Fibroblast of the aortic adventitia (primary cell): Measurements from ENCODE around the gene DOCK4. TPM values are rescaled to one million over a fixed set of nuclear protein-coding genes. Genes with fewer than 3 reads are reported as not detected.

Source experiments
- DNase-seq: peaks from one replicate; pipeline ENCODE4 v3.0.0-alpha.2; 2010; ENCODE audit warnings: low read depth
- H3K4me3 ChIP-seq: 2 replicates; pipeline ENCODE4 v1.5.1; 2011; ENCODE audit warnings: low read depth, mild to moderate bottlenecking, control low read depth, low read length, moderate library complexity
- total RNA-seq: library from RNA; depleted of rRNA; stranded (reverse); fragments of >200 nt; gene quantifications from 2 replicates; pipeline ENCODE4 v1.2.3, GENCODE V29; 2012; ENCODE audit warnings: low replicate concordance
- TF ChIP-seq, protein P1 (sequence below): IDR thresholded peaks from 2 replicates; pipeline ENCODE4 v1.5.1; 2011; ENCODE audit warnings: mild to moderate bottlenecking, low read length, control low read depth, inconsistent platforms; ENCODE audit not compliant: insufficient read depth

DOCK4 gene
- total RNA-seq, 1 donor = 25.9 TPM

- DNase-seq = no peak
- TF ChIP-seq, protein P1, sequence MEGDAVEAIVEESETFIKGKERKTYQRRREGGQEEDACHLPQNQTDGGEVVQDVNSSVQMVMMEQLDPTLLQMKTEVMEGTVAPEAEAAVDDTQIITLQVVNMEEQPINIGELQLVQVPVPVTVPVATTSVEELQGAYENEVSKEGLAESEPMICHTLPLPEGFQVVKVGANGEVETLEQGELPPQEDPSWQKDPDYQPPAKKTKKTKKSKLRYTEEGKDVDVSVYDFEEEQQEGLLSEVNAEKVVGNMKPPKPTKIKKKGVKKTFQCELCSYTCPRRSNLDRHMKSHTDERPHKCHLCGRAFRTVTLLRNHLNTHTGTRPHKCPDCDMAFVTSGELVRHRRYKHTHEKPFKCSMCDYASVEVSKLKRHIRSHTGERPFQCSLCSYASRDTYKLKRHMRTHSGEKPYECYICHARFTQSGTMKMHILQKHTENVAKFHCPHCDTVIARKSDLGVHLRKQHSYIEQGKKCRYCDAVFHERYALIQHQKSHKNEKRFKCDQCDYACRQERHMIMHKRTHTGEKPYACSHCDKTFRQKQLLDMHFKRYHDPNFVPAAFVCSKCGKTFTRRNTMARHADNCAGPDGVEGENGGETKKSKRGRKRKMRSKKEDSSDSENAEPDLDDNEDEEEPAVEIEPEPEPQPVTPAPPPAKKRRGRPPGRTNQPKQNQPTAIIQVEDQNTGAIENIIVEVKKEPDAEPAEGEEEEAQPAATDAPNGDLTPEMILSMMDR = no peak
- no peak overlapping the region for H3K4me3 ChIP-seq
These were observed 69.8 kb downstream of the DOCK4 start for GRCh38 chr7:112136271-112137008.

DNA sequence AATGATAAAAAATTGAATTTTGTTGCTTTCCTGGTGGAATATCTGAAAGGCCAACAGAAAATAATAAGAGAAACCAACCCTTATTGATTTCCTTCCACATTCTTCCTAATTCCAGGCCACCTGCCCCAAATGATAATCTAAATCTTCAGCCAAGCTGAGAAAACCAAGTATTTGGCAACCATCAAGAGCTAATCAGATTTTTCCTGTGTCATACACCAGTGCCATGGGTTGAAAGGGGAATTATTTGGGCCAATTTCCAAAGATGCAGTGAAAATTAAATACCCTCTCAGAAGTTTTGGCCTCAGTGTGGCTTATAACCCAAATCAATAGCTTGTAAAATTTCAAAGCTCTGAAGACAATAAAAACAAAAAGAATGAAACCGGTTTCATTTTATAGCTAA, 70.4 kb downstream of the DOCK4 start:
- H3K4me3 ChIP-seq = no peak overlapping the region
- DNase-seq = no peak
- TF ChIP-seq, protein P1 = no peak

- H3K4me3 ChIP-seq = no peak overlapping the region
- DNase-seq = no peak
- TF ChIP-seq, protein P1 = no peak
These were observed 72.2 kb downstream of the DOCK4 start for GRCh38 chr7:112134039-112134438.

DNA sequence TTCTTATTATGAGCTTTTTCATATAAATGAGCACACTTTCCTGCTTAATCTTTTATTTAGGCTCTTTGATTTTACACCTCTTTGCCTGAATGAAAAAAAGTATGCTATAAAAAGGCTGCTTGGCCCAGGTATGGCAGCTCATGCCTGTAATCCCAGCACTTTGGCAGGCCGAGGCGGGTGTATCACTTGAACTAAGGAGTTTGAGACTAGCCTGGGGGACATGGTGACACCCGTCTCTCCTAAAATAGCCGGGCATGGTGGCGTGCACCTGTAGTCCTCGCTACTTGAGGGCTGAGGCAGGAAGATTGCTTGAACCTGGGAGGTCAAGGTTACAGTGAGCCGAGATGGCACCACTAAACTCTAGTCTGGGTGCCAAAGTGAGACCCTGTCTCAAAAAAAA, 72.9 kb downstream of the DOCK4 start:
- no peak for DNase-seq
- TF ChIP-seq, protein P1 = no peak

GRCh38 chr7:112132051-112132694, 74.0 kb downstream of the DOCK4 start:
- DNase-seq = no peak
- H3K4me3 ChIP-seq = no peak overlapping the region

More for the DNA sequence above, 72.9 kb downstream of the DOCK4 start:
- no peak overlapping the region for H3K4me3 ChIP-seq

GRCh38 chr7:112130729-112131410, 75.3 kb downstream of the DOCK4 start:
- no peak for DNase-seq
- H3K4me3 ChIP-seq = no peak overlapping the region
- TF ChIP-seq, protein P1 = no peak

More at GRCh38 chr7:112132051-112132694, 74.0 kb downstream of the DOCK4 start:
- TF ChIP-seq, protein P1 = no peak
